SK-N-SH treated with all-trans-retinoic acid at 6 μM for 48 hours (cell line): ENCODE measurements around the gene ROBO1.

ENCODE experiments used
- BACH2 ChIP-seq: fragments of 250-450 bp; sonication (Bioruptor Pico); IDR thresholded peaks from 2 replicates; pipeline ENCODE4 v1.9.0; 2021; ENCODE audit warnings: mild to moderate bottlenecking, borderline replicate concordance
- GLIS3 ChIP-seq: fragments of 250-450 bp; sonication (Bioruptor Pico); IDR thresholded peaks from 2 replicates; pipeline ENCODE4 v1.5.0; 2020; ENCODE audit warnings: mild to moderate bottlenecking, moderate library complexity
- RARB ChIP-seq: fragments of 250-450 bp; sonication (Bioruptor Pico); IDR thresholded peaks from 2 replicates; pipeline ENCODE4 v1.8.0; 2021; ENCODE audit warnings: mild to moderate bottlenecking, moderate library complexity
- TCF4 ChIP-seq: fragments of 250-450 bp; sonication (Bioruptor Pico); IDR thresholded peaks from 2 replicates; pipeline ENCODE4 v1.8.0; 2021; ENCODE audit warnings: mild to moderate bottlenecking, moderate library complexity, borderline replicate concordance
- TOX ChIP-seq: fragments of 250-450 bp; sonication (Bioruptor Pico); IDR thresholded peaks from 2 replicates; pipeline ENCODE4 v1.8.0; 2021; ENCODE audit warnings: mild to moderate bottlenecking, moderate library complexity, borderline replicate concordance
- TF ChIP-seq, protein P1 (sequence below): fragments of 250-450 bp; sonication (Bioruptor Pico); IDR thresholded peaks from 2 replicates; pipeline ENCODE4 v1.5.1; 2020; ENCODE audit warnings: low read depth, mild to moderate bottlenecking, moderate library complexity

DNA sequence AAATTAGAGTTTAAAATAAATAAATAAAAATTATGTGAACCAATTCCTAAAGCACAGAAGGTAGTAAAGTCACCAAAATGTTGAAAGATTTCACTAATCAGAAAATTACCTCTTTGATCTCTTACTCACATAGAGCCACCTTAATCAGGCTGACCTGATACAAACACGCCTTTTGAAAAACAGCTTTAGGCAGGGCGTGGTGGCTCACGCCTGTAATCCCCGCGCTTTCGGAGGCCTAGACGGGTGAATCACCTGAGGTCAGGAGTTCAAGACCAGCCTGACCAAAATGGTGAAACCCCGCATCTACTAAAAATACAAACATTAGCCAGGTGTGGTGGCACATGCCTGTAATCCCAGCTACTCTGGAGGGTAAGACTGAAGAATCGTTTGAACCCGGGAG lies 1197.3 kb downstream of the ROBO1 start:
- TF ChIP-seq BACH2 (no peak), GLIS3 (no peak), TOX (no peak), TCF4 (CRISPR knock-in tag) (no peak), RARB (CRISPR knock-in tag) (no peak)
- TF ChIP-seq, protein P1, sequence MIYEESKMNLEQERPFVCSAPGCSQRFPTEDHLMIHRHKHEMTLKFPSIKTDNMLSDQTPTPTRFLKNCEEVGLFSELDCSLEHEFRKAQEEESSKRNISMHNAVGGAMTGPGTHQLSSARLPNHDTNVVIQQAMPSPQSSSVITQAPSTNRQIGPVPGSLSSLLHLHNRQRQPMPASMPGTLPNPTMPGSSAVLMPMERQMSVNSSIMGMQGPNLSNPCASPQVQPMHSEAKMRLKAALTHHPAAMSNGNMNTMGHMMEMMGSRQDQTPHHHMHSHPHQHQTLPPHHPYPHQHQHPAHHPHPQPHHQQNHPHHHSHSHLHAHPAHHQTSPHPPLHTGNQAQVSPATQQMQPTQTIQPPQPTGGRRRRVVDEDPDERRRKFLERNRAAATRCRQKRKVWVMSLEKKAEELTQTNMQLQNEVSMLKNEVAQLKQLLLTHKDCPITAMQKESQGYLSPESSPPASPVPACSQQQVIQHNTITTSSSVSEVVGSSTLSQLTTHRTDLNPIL (CRISPR knock-in tag): no peak
